Endothelial cell (in vitro differentiated cells): ENCODE data around the gene U2AF1. TPM values are rescaled to one million over a fixed set of nuclear protein-coding genes. Genes with fewer than 3 reads are reported as not detected.
"Not testable (repeated sequence)": the region's sequence is repeated elsewhere in the genome, so short reads cannot be mapped to it uniquely, and the experiment has no call there.

Source experiments
- DNase-seq: peaks from one replicate; pipeline ENCODE4 v3.0.0; 2021; ENCODE audit warnings: low spot score
- H3K27ac Mint-ChIP-seq: one replicate; pipeline ENCODE4 v1.8.0; 2021; ENCODE audit warnings: mixed read lengths, inconsistent platforms; ENCODE audit not compliant: unreplicated experiment
- H3K27me3 Mint-ChIP-seq: one replicate; pipeline ENCODE4 v1.8.0; 2021; ENCODE audit warnings: mild to moderate bottlenecking, moderate library complexity, mixed read lengths, inconsistent platforms; ENCODE audit not compliant: unreplicated experiment
- H3K36me3 Mint-ChIP-seq: one replicate; pipeline ENCODE4 v1.8.0; 2021; ENCODE audit warnings: mild to moderate bottlenecking, low read depth, mixed read lengths, inconsistent platforms; ENCODE audit not compliant: unreplicated experiment
- H3K4me1 Mint-ChIP-seq: one replicate; pipeline ENCODE4 v1.8.0; 2021; ENCODE audit warnings: mild to moderate bottlenecking, mixed read lengths, inconsistent platforms; ENCODE audit not compliant: unreplicated experiment
- H3K4me3 Mint-ChIP-seq: one replicate; pipeline ENCODE4 v1.8.0; 2021; ENCODE audit warnings: mild to moderate bottlenecking, mixed read lengths, inconsistent platforms; ENCODE audit not compliant: unreplicated experiment
- H3K9me3 Mint-ChIP-seq: one replicate; pipeline ENCODE4 v1.8.0; 2021; ENCODE audit warnings: mixed read lengths, inconsistent platforms; ENCODE audit not compliant: unreplicated experiment
- total RNA-seq: library from RNA; stranded (reverse); fragmentation: NEBNext Ultra II Directional; extraction: Animal tissue kit (Norgen Biotek cat#: 25700); gene quantifications from one replicate; pipeline ENCODE4 v1.2.1, GENCODE V29; 2021; ENCODE audit not compliant: unreplicated experiment

The U2AF1 gene
- total RNA-seq, 1 donor from 2014 or later = 28.6 TPM

- not testable (repeated sequence) for DNase-seq, H3K9me3 Mint-ChIP-seq, H3K4me3 Mint-ChIP-seq, H3K27ac Mint-ChIP-seq, H3K27me3 Mint-ChIP-seq, H3K36me3 Mint-ChIP-seq, H3K4me1 Mint-ChIP-seq
Measured at GRCh38 chr21:43045876-43046821, 61.2 kb downstream of the U2AF1 start.

- H3K4me1 Mint-ChIP-seq, H3K27ac Mint-ChIP-seq, DNase-seq, H3K27me3 Mint-ChIP-seq, H3K36me3 Mint-ChIP-seq, H3K9me3 Mint-ChIP-seq, H3K4me3 Mint-ChIP-seq: not testable (repeated sequence)
Measured at GRCh38 chr21:43045165-43045875, 62.0 kb downstream of the U2AF1 start.

- not testable (repeated sequence) for H3K9me3 Mint-ChIP-seq, DNase-seq, H3K27me3 Mint-ChIP-seq, H3K4me1 Mint-ChIP-seq, H3K27ac Mint-ChIP-seq, H3K36me3 Mint-ChIP-seq, H3K4me3 Mint-ChIP-seq
Measured at GRCh38 chr21:43044547-43044946, 62.8 kb downstream of the U2AF1 start.

- H3K4me3 Mint-ChIP-seq, DNase-seq, H3K36me3 Mint-ChIP-seq, H3K4me1 Mint-ChIP-seq, H3K27me3 Mint-ChIP-seq, H3K9me3 Mint-ChIP-seq: not testable (repeated sequence)
- peak overlapping the region; percentile 64 for H3K27ac Mint-ChIP-seq
Measured at GRCh38 chr21:43043291-43043690, 64.1 kb downstream of the U2AF1 start.

Other genes with a start within 250 kb of the U2AF1 start
- gene WDR4, start 228.0 kb downstream of the U2AF1 start, total RNA-seq = 14.3 TPM
- 28.1 TPM for gene NDUFV3, start 214.3 kb downstream of the U2AF1 start, total RNA-seq
- 20.5 TPM for gene ERVH48-1, start 181.9 kb downstream of the U2AF1 start, total RNA-seq
- gene PKNOX1, start 133.0 kb downstream of the U2AF1 start, total RNA-seq = 8.2 TPM
- gene CBS, start 31.7 kb downstream of the U2AF1 start, total RNA-seq = 91.1 TPM
- gene CRYAA, start 61.4 kb upstream of the U2AF1 start, total RNA-seq = not detected